ENCODE data around the gene CAVIN3. TPM values are rescaled to one million over a fixed set of nuclear protein-coding genes. Genes with fewer than 3 reads are reported as not detected.
"Not testable (repeated sequence)": the region's sequence is repeated elsewhere in the genome, so short reads cannot be mapped to it uniquely, and the experiment has no call there.

CAVIN3 gene
- total and polyA plus RNA-seq, 10 of the 15 experiments (the other 5 are each of a cell fraction or from before 2014, with no cell fraction given): 0.05 to 13.9 (median 4.5) TPM

GRCh38 chr11:6280809-6281208, 39.5 kb downstream of the CAVIN3 start:
- in situ Hi-C loops (cut with MboI); H3K79me2 ChIP-seq (ENCODE audit: control insufficient read depth, insufficient read depth, low read length); DNase-seq (ENCODE audit: low read depth, low spot score); H4K20me1 ChIP-seq (ENCODE audit: control insufficient read depth, insufficient read depth); BruUV-seq (replicated peaks); H3K27me3 ChIP-seq (replicated peaks in 1 of 2; ENCODE audit: control insufficient read depth in 2 of 2, insufficient read depth in 2 of 2, low read length in 1 of 2); POLR2A ChIA-PET; H2AFZ ChIP-seq (ENCODE audit: control insufficient read depth, low read depth, low read length); intact Hi-C loops (cut with micrococcal nuclease; ENCODE audit: unreplicated experiment); H3K4me3 ChIP-seq; FAIRE-seq; H3K4me2 ChIP-seq (ENCODE audit: control insufficient read depth, insufficient read depth); SMC1A ChIA-PET (ENCODE audit: uncharacterized antibody, unreplicated experiment); H3K27ac ChIP-seq (ENCODE audit: control insufficient read depth, insufficient read depth); H3K9ac ChIP-seq (ENCODE audit: control insufficient read depth, insufficient read depth, low read length); RAD21 ChIA-PET (ENCODE audit: unreplicated experiment); ATAC-seq; H3K36me3 ChIP-seq (ENCODE audit: control insufficient read depth in 2 of 2, insufficient read depth in 2 of 2, low read length in 1 of 2); H3K9me3 ChIP-seq (replicated peaks; ENCODE audit: control insufficient read depth, insufficient read depth, low read length); H3K4me1 ChIP-seq (ENCODE audit: control insufficient read depth, insufficient read depth, low read length): not testable (repeated sequence)
- WGBS (ENCODE audit: insufficient coverage, insufficient replicate concordance, low lambda C conversion rate, missing lambda C conversion rate): 29% methylated on average over 7 of the region's 7 CpGs
- CTCF ChIA-PET: interaction anchor here (2.6 kb wide), 1 partner anchor 73 kb away, joined by 12 read pairs; no protein-coding TSS in a partner anchor

- intact Hi-C loops (cut with micrococcal nuclease; ENCODE audit: unreplicated experiment): no loop called here
- ChIA-PET RAD21 (ENCODE audit: unreplicated experiment) (no interaction called here), CTCF (interaction anchor here (0.5 to 1.0 kb wide), 3 partner anchors 9 to 256 kb away, joined by 3 to 6 read pairs (median 3); no protein-coding TSS in a partner anchor), POLR2A (no interaction called here), SMC1A (ENCODE audit: uncharacterized antibody, unreplicated experiment) (interaction anchor here (1.1 kb wide), 1 partner anchor 12 kb away, joined by 3 read pairs; no protein-coding TSS in a partner anchor)
- WGBS (ENCODE audit: insufficient coverage, insufficient replicate concordance, low lambda C conversion rate, missing lambda C conversion rate): 2% methylated on average over 4 of the region's 4 CpGs
- TF ChIP-seq HDAC2 (IDR thresholded peaks at IDR 0.05) (no peak), REST (IDR thresholded peaks at IDR 0.05; ENCODE audit: low read depth, low read length) (no peak)
- H3K27ac ChIP-seq (ENCODE audit: control insufficient read depth, insufficient read depth): no peak overlapping the region
- in situ Hi-C loops (cut with MboI): no loop called here
- no peak overlapping the region for H3K4me3 ChIP-seq
- no TSS peak for BruUV-seq (replicated peaks)
- FAIRE-seq (no peak), ATAC-seq (no peak), DNase-seq (ENCODE audit: low read depth, low spot score) (no peak)
- H3K36me3 ChIP-seq (ENCODE audit: control insufficient read depth in 2 of 2, insufficient read depth in 2 of 2, low read length in 1 of 2): no peaks in the 10 kb centered on the region
- no peak overlapping the region for H3K4me2 ChIP-seq (ENCODE audit: control insufficient read depth, insufficient read depth)
- no peaks in the 10 kb centered on the region for H3K79me2 ChIP-seq (ENCODE audit: control insufficient read depth, insufficient read depth, low read length)
- no peaks in the 10 kb centered on the region for H3K27me3 ChIP-seq (replicated peaks in 1 of 2; ENCODE audit: control insufficient read depth in 2 of 2, insufficient read depth in 2 of 2, low read length in 1 of 2)
- H2AFZ ChIP-seq (ENCODE audit: control insufficient read depth, low read depth, low read length): no peak overlapping the region
- H3K4me1 ChIP-seq (ENCODE audit: control insufficient read depth, insufficient read depth, low read length): no peaks in the 10 kb centered on the region
- H3K9me3 ChIP-seq (replicated peaks; ENCODE audit: control insufficient read depth, insufficient read depth, low read length): no peaks in the 10 kb centered on the region
- H4K20me1 ChIP-seq (ENCODE audit: control insufficient read depth, insufficient read depth): no peaks in the 10 kb centered on the region
- H3K9ac ChIP-seq (ENCODE audit: control insufficient read depth, insufficient read depth, low read length): no peak overlapping the region
Observed at GRCh38 chr11:6273188-6273587, 47.1 kb downstream of the CAVIN3 start.
